Smooth muscle cell (in vitro differentiated cells): ENCODE data around the gene MAPKAP1. TPM values are rescaled to one million over a fixed set of nuclear protein-coding genes. Genes with fewer than 3 reads are reported as not detected.

Experiments
- DNase-seq: peaks from one replicate; lab custom pipeline; 2025; ENCODE audit not compliant: unreplicated experiment; lab: John Stamatoyannopoulos, UW
- H2AFZ ChIP-seq: fragments of 200-600 bp; sonication (generic); 2 replicates; pipeline ENCODE4 v1.6.0; 2016; ENCODE audit warnings: antibody characterized with exemption, low read depth, mild to moderate bottlenecking
- H3F3A ChIP-seq: fragments of 200-600 bp; sonication (generic); 2 replicates; pipeline ENCODE4 v1.6.0; 2017; ENCODE audit warnings: antibody characterized with exemption, low read depth
- H3K27ac ChIP-seq: fragments of 200-600 bp; sonication (generic); 2 replicates; pipeline ENCODE4 v1.5.1; 2016; ENCODE audit warnings: low read depth, mild to moderate bottlenecking
- H3K27me3 ChIP-seq: fragments of 200-600 bp; sonication (generic); 2 replicates; pipeline ENCODE4 v1.6.1; 2016; ENCODE audit warnings: low read depth, mild to moderate bottlenecking
- H3K36me3 ChIP-seq: fragments of 200-600 bp; sonication (generic); 2 replicates; pipeline ENCODE4 v1.5.1; 2016; ENCODE audit warnings: low read depth
- H3K4me1 ChIP-seq: fragments of 200-600 bp; sonication (generic); 2 replicates; pipeline ENCODE4 v1.5.1; 2016; ENCODE audit warnings: low read depth
- H3K4me2 ChIP-seq: fragments of 200-600 bp; sonication (generic); 2 replicates; pipeline ENCODE4 v1.6.0; 2016; ENCODE audit warnings: mild to moderate bottlenecking
- H3K4me3 ChIP-seq: fragments of 200-600 bp; sonication (generic); 2 replicates; pipeline ENCODE4 v1.5.1; 2016; ENCODE audit warnings: mild to moderate bottlenecking
- H3K79me2 ChIP-seq: fragments of 200-600 bp; sonication (generic); 2 replicates; pipeline ENCODE4 v1.6.0; 2016; ENCODE audit warnings: low read depth, mild to moderate bottlenecking
- H3K9ac ChIP-seq: fragments of 200-600 bp; sonication (generic); 2 replicates; pipeline ENCODE4 v1.6.0; 2016; ENCODE audit warnings: low read depth
- H3K9me3 ChIP-seq: fragments of 200-600 bp; sonication (generic); replicated peaks from 2 replicates; pipeline ENCODE4 v1.5.1; 2016; ENCODE audit warnings: low read depth
- H4K20me1 ChIP-seq: fragments of 200-600 bp; sonication (generic); 2 replicates; pipeline ENCODE4 v1.6.0; 2016; ENCODE audit warnings: low read depth
- WGBS: methylation state at CpG from one replicate; pipeline ENCODE4 v1.1.7; 2016; ENCODE audit warnings: low lambda C conversion rate; 5-methylcytosine and 5-hydroxymethylcytosine counted together
- polyA plus RNA-seq: library from polyadenylated mRNA; unstranded; fragments of >200 nt; fragmentation: Nextera tagmentation; extraction: Ambion mirVana; gene quantifications from 2 replicates; pipeline ENCODE4 v1.2.1, GENCODE V29; 2016
- total RNA-seq: library from RNA; depleted of rRNA; stranded (reverse); fragments of >200 nt; gene quantifications from 2 replicates; pipeline ENCODE4 v1.2.3, GENCODE V29; 2014
- TF ChIP-seq, protein P1 (sequence below): fragments of 200-600 bp; sonication (generic); IDR thresholded peaks from 2 replicates; pipeline ENCODE4 v1.5.1; 2017; ENCODE audit warnings: borderline replicate concordance, mild to moderate bottlenecking, antibody characterized with exemption; ENCODE audit not compliant: insufficient read depth, poor library complexity, severe bottlenecking

The MAPKAP1 gene
- total and polyA plus RNA-seq, 2 experiments from 2014 or later, result 50.1 to 74.5 TPM

GRCh38 chr9:125511789-125512660 lies 195.0 kb downstream of the MAPKAP1 start:
- Histone ChIP-seq H3K4me3 (no peak overlapping the region), H3K27me3 (no peaks in the 10 kb centered on the region), H2AFZ (no peak overlapping the region), H4K20me1 (peaks cover 22% of the 10 kb centered on the region), H3K4me1 (peaks cover 29% of the 10 kb centered on the region), H3K27ac (peak overlapping the region; percentile 14), H3K9me3 (no peaks in the 10 kb centered on the region), H3K79me2 (peaks cover 5% of the 10 kb centered on the region), H3K4me2 (peak overlapping the region; percentile 68), H3F3A (peaks cover 20% of the 10 kb centered on the region), H3K36me3 (no peaks in the 10 kb centered on the region), H3K9ac (no peak overlapping the region)
- DNase-seq, result no peak
- WGBS, result 48% methylated on average over 18 of the region's 18 CpGs
- TF ChIP-seq, protein P1, sequence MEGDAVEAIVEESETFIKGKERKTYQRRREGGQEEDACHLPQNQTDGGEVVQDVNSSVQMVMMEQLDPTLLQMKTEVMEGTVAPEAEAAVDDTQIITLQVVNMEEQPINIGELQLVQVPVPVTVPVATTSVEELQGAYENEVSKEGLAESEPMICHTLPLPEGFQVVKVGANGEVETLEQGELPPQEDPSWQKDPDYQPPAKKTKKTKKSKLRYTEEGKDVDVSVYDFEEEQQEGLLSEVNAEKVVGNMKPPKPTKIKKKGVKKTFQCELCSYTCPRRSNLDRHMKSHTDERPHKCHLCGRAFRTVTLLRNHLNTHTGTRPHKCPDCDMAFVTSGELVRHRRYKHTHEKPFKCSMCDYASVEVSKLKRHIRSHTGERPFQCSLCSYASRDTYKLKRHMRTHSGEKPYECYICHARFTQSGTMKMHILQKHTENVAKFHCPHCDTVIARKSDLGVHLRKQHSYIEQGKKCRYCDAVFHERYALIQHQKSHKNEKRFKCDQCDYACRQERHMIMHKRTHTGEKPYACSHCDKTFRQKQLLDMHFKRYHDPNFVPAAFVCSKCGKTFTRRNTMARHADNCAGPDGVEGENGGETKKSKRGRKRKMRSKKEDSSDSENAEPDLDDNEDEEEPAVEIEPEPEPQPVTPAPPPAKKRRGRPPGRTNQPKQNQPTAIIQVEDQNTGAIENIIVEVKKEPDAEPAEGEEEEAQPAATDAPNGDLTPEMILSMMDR, result no peak

GRCh38 chr9:125510980-125511379 lies 196.0 kb downstream of the MAPKAP1 start:
- no peak overlapping the region for H3K27ac ChIP-seq

GRCh38 chr9:125509476-125509875 lies 197.5 kb downstream of the MAPKAP1 start:
- peaks cover 7% of the 10 kb centered on the region for H3F3A ChIP-seq
- no peaks in the 10 kb centered on the region for H3K27me3 ChIP-seq
- 10% methylated on average over 5 of the region's 5 CpGs for WGBS
- H3K79me2 ChIP-seq, result peaks cover 5% of the 10 kb centered on the region
- H3K9me3 ChIP-seq, result no peaks in the 10 kb centered on the region
- H3K4me1 ChIP-seq, result peaks cover 29% of the 10 kb centered on the region
- no peak for DNase-seq
- H3K4me3 ChIP-seq, result no peak overlapping the region
- peak overlapping the region; percentile 1 for H3K27ac ChIP-seq
- TF ChIP-seq, protein P1, result no peak
- peak overlapping the region; percentile 13 for H3K4me2 ChIP-seq
- H2AFZ ChIP-seq, result no peak overlapping the region
- H4K20me1 ChIP-seq, result peaks cover 21% of the 10 kb centered on the region
- H3K9ac ChIP-seq, result no peak overlapping the region
- no peaks in the 10 kb centered on the region for H3K36me3 ChIP-seq

More at GRCh38 chr9:125510980-125511379, 196.0 kb downstream of the MAPKAP1 start:
- TF ChIP-seq, protein P1, result no peak
- Histone ChIP-seq H2AFZ (no peak overlapping the region), H3K4me3 (no peak overlapping the region), H4K20me1 (peaks cover 22% of the 10 kb centered on the region), H3K9ac (no peak overlapping the region), H3K79me2 (peaks cover 5% of the 10 kb centered on the region), H3K36me3 (no peaks in the 10 kb centered on the region), H3F3A (peaks cover 14% of the 10 kb centered on the region), H3K4me1 (peaks cover 29% of the 10 kb centered on the region), H3K9me3 (no peaks in the 10 kb centered on the region), H3K27me3 (no peaks in the 10 kb centered on the region), H3K4me2 (no peak overlapping the region)
- no peak for DNase-seq
- WGBS, result 92% methylated on average over 1 of the region's 1 CpG

GRCh38 chr9:125508249-125508648 lies 198.8 kb downstream of the MAPKAP1 start:
- H3K36me3 ChIP-seq, result no peaks in the 10 kb centered on the region
- no peak overlapping the region for H3K4me3 ChIP-seq
- DNase-seq, result no peak
- no peak overlapping the region for H2AFZ ChIP-seq
- H3K9me3 ChIP-seq, result no peaks in the 10 kb centered on the region
- no peak overlapping the region for H3K4me2 ChIP-seq
- no peaks in the 10 kb centered on the region for H3K27me3 ChIP-seq
- peaks cover 12% of the 10 kb centered on the region for H4K20me1 ChIP-seq
- H3K4me1 ChIP-seq, result peaks cover 20% of the 10 kb centered on the region
- no peak overlapping the region for H3K27ac ChIP-seq
- H3F3A ChIP-seq, result peaks cover 4% of the 10 kb centered on the region
- H3K79me2 ChIP-seq, result peaks cover 5% of the 10 kb centered on the region
- TF ChIP-seq, protein P1, result no peak
- H3K9ac ChIP-seq, result no peak overlapping the region
- WGBS, result 99% methylated on average over 2 of the region's 2 CpGs
